ENCODE results near the gene VGLL2.

VGLL2 gene

GRCh38 chr6:117262799-117263198 lies 2.6 kb upstream of the VGLL2 start:
- Histone ChIP-seq H3K27me3 (ENCODE audit: insufficient read depth, low read length, poor library complexity, severe bottlenecking) (no peaks in the 10 kb centered on the region), H3K9ac (ENCODE audit: low read depth, low read length, poor library complexity, severe bottlenecking) (no peak overlapping the region), H3K9me2 (replicated peaks; ENCODE audit: low read depth, low read length) (no peaks in the 10 kb centered on the region), H4K20me1 (ENCODE audit: insufficient read depth, low read length, poor library complexity, severe bottlenecking) (no peaks in the 10 kb centered on the region), H2AFZ (ENCODE audit: low read length) (no peak overlapping the region), H3K4me3 (ENCODE audit: low read length, poor library complexity, severe bottlenecking) (no peak overlapping the region), H3K36me3 (ENCODE audit: insufficient read depth, low read length) (no peaks in the 10 kb centered on the region), H3K4me2 (ENCODE audit: low read depth, low read length, poor library complexity, severe bottlenecking) (no peak overlapping the region), H3K79me2 (ENCODE audit: insufficient read depth, low read length) (no peaks in the 10 kb centered on the region), H3K9me3 (ENCODE audit: insufficient read depth, low read depth, low read length) (no peaks in the 10 kb centered on the region), H3F3A (ENCODE audit: low read depth) (no peaks in the 10 kb centered on the region), H3K4me1 (ENCODE audit: insufficient read depth, low read length, poor library complexity, severe bottlenecking) (no peaks in the 10 kb centered on the region)
- TF ChIP-seq CTCF (conservative IDR thresholded peaks at IDR 0.05; ENCODE audit: low read length) (no peak), EZH2phosphoT487 (IDR thresholded peaks at IDR 0.05; ENCODE audit: borderline replicate concordance) (no peak)

- Histone ChIP-seq H3K4me1 (ENCODE audit: insufficient read depth, low read length, poor library complexity, severe bottlenecking) (no peaks in the 10 kb centered on the region), H3K4me3 (ENCODE audit: low read length, poor library complexity, severe bottlenecking) (no peak overlapping the region), H3K79me2 (ENCODE audit: insufficient read depth, low read length) (no peaks in the 10 kb centered on the region), H3K9me3 (ENCODE audit: insufficient read depth, low read depth, low read length) (no peaks in the 10 kb centered on the region), H2AFZ (ENCODE audit: low read length) (no peak overlapping the region), H3K4me2 (ENCODE audit: low read depth, low read length, poor library complexity, severe bottlenecking) (no peak overlapping the region), H3K36me3 (ENCODE audit: insufficient read depth, low read length) (no peaks in the 10 kb centered on the region), H4K20me1 (ENCODE audit: insufficient read depth, low read length, poor library complexity, severe bottlenecking) (no peaks in the 10 kb centered on the region), H3K9ac (ENCODE audit: low read depth, low read length, poor library complexity, severe bottlenecking) (no peak overlapping the region), H3K9me2 (replicated peaks; ENCODE audit: low read depth, low read length) (no peaks in the 10 kb centered on the region), H3F3A (ENCODE audit: low read depth) (no peaks in the 10 kb centered on the region), H3K27me3 (ENCODE audit: insufficient read depth, low read length, poor library complexity, severe bottlenecking) (no peaks in the 10 kb centered on the region)
- no peak for TF ChIP-seq EZH2phosphoT487 (IDR thresholded peaks at IDR 0.05; ENCODE audit: borderline replicate concordance)
- TF ChIP-seq CTCF (conservative IDR thresholded peaks at IDR 0.05; ENCODE audit: low read length) = no peak
Measured at GRCh38 chr6:117263353-117263927, 1.9 kb upstream of the VGLL2 start.

GRCh38 chr6:117264369-117264691 lies 1.0 kb upstream of the VGLL2 start:
- no peak overlapping the region for H3K9ac ChIP-seq (ENCODE audit: low read depth, low read length, poor library complexity, severe bottlenecking)
- H4K20me1 ChIP-seq (ENCODE audit: insufficient read depth, low read length, poor library complexity, severe bottlenecking) = no peaks in the 10 kb centered on the region
- no peaks in the 10 kb centered on the region for H3K79me2 ChIP-seq (ENCODE audit: insufficient read depth, low read length)
- H3K27me3 ChIP-seq (ENCODE audit: insufficient read depth, low read length, poor library complexity, severe bottlenecking) = no peaks in the 10 kb centered on the region
- no peaks in the 10 kb centered on the region for H3K4me1 ChIP-seq (ENCODE audit: insufficient read depth, low read length, poor library complexity, severe bottlenecking)
- H3K4me2 ChIP-seq (ENCODE audit: low read depth, low read length, poor library complexity, severe bottlenecking) = no peak overlapping the region
- no peak overlapping the region for H2AFZ ChIP-seq (ENCODE audit: low read length)
- TF ChIP-seq CTCF (conservative IDR thresholded peaks at IDR 0.05; ENCODE audit: low read length) (no peak), EZH2phosphoT487 (IDR thresholded peaks at IDR 0.05; ENCODE audit: borderline replicate concordance) (no peak)
- H3K36me3 ChIP-seq (ENCODE audit: insufficient read depth, low read length) = no peaks in the 10 kb centered on the region
- H3K9me2 ChIP-seq (replicated peaks; ENCODE audit: low read depth, low read length) = no peaks in the 10 kb centered on the region
- H3K9me3 ChIP-seq (ENCODE audit: insufficient read depth, low read depth, low read length) = no peaks in the 10 kb centered on the region
- H3F3A ChIP-seq (ENCODE audit: low read depth) = no peaks in the 10 kb centered on the region
- no peak overlapping the region for H3K4me3 ChIP-seq (ENCODE audit: low read length, poor library complexity, severe bottlenecking)

Measured in Loucy (cell line).